HFF-Myc (cell line): ENCODE results near the gene CBR4.

ENCODE experiments used
- DNase-seq: peaks from one replicate; pipeline ENCODE4 v3.0.0-alpha.2; 2011; ENCODE audit warnings: low read depth; ENCODE audit errors: extremely low read depth
- H3K4me3 ChIP-seq: replicated peaks from 2 replicates; pipeline ENCODE4 v1.5.1; 2011; ENCODE audit warnings: low read depth, mild to moderate bottlenecking, control low read depth, low read length
- TF ChIP-seq, protein P1 (sequence below): IDR thresholded peaks from 2 replicates; pipeline ENCODE4 v1.5.1; 2012; ENCODE audit warnings: mild to moderate bottlenecking, low read depth, low read length, control low read depth; ENCODE audit errors: missing control alignments

The CBR4 gene

DNA sequence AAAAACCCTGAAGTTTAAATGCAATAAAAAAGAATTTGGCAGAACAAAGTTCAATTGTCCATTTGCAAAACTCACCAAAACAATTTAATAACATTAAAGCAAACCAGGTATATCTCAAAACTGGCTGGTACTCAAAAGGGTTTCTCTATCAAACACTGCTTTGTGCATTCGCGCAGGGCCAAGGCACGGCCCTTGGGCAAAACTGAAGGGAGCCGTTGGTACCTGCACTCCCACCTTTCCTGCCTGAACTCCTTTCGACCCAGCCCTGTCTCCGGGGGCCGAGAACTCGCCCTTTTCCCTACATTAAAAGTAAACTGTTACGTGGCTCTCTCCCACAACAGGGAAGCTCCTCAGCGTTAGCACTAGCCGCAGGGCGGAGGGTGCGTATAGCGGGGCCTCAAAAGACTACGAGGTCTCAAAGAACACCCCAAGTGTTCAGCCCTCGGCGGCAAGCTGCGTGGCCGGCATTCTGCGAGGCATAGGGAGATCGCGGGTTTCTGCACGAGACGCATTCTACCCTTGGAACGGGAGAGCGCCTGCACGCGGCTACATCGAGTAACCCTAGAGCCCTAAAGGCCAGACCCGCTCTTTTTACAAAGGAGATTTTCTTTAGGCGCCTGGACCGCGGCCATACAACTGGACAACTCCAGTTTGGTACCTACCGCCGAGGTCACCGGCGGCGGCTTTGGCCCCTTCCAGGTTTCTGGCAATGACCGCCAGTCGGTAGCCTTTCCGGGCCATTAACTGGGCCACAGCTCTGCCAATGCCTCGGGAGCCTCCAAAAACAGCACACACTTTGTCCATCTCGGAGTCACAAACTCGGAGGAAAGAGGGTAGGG lies 550 bp downstream of the CBR4 start:
- DNase-seq = no peak
- TF ChIP-seq, protein P1, sequence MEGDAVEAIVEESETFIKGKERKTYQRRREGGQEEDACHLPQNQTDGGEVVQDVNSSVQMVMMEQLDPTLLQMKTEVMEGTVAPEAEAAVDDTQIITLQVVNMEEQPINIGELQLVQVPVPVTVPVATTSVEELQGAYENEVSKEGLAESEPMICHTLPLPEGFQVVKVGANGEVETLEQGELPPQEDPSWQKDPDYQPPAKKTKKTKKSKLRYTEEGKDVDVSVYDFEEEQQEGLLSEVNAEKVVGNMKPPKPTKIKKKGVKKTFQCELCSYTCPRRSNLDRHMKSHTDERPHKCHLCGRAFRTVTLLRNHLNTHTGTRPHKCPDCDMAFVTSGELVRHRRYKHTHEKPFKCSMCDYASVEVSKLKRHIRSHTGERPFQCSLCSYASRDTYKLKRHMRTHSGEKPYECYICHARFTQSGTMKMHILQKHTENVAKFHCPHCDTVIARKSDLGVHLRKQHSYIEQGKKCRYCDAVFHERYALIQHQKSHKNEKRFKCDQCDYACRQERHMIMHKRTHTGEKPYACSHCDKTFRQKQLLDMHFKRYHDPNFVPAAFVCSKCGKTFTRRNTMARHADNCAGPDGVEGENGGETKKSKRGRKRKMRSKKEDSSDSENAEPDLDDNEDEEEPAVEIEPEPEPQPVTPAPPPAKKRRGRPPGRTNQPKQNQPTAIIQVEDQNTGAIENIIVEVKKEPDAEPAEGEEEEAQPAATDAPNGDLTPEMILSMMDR = peak; percentile 11
- peak overlapping the region; percentile 61 for H3K4me3 ChIP-seq

DNA sequence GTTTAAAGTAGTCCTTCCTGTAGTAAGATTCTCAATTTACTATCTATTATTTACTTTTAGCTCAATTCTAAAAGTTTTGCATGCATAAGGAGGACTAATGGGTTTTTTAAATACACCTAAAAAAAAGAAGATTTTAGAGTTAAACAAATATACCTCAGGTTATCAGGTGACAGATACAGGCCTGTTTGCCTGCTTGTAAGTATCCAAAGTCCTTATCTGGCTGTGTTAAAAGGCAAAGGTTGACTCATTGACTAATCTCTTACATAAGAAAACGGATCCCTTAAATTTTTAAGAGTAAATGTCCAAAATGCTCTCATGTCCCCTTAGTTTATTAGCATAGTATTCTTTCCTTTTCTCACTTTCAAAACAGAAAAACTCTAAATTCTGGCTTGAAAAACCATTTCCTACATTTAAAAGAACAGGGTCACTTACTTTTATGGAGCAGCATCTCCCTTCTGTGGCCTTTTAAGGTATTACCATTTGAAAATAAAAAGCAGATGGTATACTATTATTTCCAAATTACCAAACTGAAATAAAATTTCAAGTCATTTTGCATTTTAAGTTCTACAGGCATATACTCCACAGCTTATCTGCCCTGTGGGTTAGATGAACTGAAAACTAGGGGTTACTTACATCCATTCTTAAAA lies 4.5 kb downstream of the CBR4 start:
- no peak overlapping the region for H3K4me3 ChIP-seq
- TF ChIP-seq, protein P1 = peak; percentile 24
- no peak for DNase-seq

DNA sequence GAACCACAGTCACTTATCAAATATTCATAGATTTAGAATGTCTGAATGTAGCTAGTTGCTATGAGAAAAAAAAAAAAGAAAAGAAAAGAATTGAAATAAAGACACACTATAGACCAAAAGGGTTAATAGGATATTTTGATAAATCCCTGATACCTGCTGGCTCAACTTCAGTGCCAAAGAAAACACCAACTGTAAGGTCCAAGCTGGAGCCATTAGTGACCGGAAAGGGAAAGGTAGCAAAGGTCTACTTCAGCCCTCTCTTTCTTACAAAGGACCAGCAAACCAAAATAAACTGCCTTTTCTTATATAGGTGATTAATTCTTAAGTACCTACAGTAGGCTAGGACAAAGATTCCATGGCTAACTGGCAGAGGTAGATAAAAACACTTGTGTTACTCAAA lies 9.7 kb downstream of the CBR4 start:
- no peak for DNase-seq
- no peak overlapping the region for H3K4me3 ChIP-seq
- TF ChIP-seq, protein P1 = no peak

DNA sequence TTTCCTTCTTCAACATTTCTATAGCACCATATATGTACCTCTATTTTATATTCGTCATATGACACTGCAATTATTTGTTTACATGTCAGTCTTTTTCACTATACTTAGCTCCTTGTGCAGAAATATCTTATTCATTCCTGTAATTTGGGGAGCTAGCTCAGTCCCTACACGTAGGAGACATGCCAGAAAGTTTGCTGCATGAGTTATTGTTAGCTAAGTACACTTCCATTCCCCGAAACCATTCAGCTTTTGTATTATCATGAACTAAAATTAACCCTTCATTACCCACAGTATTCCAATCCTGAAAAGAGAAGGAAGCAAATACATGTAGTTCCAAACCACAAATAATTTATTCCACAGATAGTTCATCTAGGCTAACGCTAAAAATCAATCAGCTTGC lies 10.2 kb downstream of the CBR4 start:
- TF ChIP-seq, protein P1 = no peak
- no peak overlapping the region for H3K4me3 ChIP-seq
- DNase-seq = no peak

DNA sequence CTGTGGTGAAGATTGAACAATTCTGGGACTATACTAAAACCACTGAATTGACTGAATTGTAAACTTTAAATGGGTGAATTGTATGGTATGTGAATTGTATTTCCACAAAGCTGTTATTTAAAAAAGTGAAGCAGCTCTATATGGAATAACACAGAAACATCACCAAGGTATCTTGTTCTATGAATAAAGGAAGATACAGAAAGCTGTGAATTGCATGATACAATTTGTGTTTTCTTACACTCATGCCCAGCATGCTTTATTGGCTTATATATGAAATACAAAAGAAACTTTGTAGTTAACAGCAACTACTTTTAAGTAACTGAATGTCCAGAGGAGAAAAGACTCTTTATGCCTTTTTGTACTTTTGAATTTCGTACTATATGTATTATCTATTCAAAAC lies 11.5 kb downstream of the CBR4 start:
- no peak overlapping the region for H3K4me3 ChIP-seq

DNA sequence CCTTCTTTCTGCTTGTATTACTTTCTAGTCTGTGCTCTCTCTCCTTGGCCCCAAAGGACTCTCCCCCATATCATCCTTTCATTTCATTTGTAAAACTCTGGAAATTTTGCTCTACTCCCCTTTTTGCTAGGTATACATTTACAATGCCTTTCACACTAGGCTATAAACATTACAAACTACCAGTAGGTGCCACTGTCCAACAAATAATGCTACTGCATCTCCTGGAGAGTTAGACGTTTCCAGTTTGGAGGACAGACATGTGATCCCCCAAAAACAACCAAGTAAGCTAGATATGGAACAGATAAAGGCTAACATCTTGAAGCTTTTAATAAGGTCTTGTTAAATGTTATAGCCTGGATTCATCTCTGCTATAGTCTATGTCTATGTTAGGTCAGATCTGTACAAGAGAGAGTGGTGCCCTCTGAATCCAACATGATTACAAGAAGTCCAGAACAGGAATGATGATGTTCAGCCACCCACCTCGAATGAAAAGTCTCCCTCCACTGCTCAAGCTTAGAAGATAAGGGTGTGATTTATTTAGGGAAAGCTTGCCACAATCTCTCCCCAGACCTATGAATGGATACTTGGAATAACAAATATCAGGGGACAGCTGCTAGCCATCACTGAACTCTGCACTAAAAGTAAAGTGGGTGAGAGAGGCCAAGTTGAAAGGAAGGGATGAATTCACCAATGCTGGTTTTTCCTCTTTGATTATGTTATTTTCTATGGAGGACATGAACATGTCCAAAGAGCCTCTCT lies 14.3 kb downstream of the CBR4 start:
- TF ChIP-seq, protein P1 = no peak
- no peak for DNase-seq
- H3K4me3 ChIP-seq = no peak overlapping the region

More for the DNA sequence above, 11.5 kb downstream of the CBR4 start:
- DNase-seq = no peak
- TF ChIP-seq, protein P1 = no peak
